K562 treated with DMSO at 1 percent for 4 hours (cell line): ENCODE measurements around the gene OTOP2. TPM values are rescaled to one million over a fixed set of nuclear protein-coding genes. Genes with fewer than 3 reads are reported as not detected.

ENCODE experiments used
- total RNA-seq: library from RNA; unstranded; fragments of 300-600 nt; gene quantifications from 2 replicates; pipeline ENCODE4 v1.2.3, GENCODE V29; 2022; ENCODE audit not compliant: insufficient read depth

The OTOP2 gene, protein sequence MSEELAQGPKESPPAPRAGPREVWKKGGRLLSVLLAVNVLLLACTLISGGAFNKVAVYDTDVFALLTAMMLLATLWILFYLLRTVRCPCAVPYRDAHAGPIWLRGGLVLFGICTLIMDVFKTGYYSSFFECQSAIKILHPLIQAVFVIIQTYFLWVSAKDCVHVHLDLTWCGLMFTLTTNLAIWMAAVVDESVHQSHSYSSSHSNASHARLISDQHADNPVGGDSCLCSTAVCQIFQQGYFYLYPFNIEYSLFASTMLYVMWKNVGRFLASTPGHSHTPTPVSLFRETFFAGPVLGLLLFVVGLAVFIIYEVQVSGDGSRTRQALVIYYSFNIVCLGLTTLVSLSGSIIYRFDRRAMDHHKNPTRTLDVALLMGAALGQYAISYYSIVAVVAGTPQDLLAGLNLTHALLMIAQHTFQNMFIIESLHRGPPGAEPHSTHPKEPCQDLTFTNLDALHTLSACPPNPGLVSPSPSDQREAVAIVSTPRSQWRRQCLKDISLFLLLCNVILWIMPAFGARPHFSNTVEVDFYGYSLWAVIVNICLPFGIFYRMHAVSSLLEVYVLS
- 0.40 TPM in 1 of 2 replicates, not detected in the other for total RNA-seq

GRCh38 chr17:74924250-74924948, at the start of gene OTOP2:
TSS of gene OTOP2 (plus strand) at chr17:74924273. CDS start at chr17:74924633, 360 bp downstream.

DNA sequence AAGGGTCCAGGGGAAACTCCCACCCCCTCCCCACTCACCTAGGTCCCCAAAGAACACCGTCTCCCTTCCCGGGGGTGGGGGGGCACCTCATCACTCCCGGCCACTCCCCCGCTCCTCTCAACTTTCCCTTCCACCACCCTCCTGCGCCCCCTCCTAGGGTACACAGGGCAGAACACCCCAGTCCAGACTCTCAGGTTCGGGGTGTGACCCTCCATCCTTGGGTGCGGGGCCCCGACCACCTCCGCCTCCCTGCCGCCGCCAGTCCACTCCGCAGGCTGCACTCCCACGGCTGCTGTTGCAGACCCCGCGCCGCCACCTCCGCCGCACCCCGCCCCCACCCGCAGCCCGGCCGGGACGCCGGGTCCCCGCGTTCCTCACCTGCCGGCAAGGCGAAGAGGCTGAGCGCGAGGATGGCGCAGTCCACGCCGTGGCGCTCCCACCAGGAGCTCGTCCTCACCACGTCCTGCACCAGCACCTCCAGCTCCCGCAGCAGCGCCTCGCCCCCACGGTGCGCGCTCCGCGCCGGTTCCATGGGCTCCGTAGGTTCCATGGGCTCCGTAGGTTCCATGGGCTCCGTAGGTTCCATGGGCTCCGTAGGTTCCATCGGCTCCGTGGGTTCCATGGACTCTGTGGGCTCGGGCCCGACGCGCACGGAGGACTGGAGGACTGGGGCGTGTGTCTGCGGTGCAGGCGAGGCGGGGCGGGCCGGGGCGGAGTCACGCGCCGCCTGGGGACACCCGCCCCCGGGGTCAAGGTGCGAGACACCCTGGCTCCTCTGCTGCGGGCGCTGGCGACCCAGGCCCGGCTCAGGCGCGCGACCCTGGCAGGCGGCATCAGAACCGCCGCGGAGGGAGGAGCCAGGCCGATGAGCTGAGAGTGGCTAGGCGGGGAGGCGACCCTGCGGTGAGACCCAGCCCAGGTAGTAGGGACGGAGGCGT, 30.8 kb upstream of the OTOP2 start, which contains the start of gene FADS6:
FADS6 (minus strand) TSS at position 660 of the 938 bp plus-strand sequence; CDS start at position 622, 38 bp downstream.

DNA sequence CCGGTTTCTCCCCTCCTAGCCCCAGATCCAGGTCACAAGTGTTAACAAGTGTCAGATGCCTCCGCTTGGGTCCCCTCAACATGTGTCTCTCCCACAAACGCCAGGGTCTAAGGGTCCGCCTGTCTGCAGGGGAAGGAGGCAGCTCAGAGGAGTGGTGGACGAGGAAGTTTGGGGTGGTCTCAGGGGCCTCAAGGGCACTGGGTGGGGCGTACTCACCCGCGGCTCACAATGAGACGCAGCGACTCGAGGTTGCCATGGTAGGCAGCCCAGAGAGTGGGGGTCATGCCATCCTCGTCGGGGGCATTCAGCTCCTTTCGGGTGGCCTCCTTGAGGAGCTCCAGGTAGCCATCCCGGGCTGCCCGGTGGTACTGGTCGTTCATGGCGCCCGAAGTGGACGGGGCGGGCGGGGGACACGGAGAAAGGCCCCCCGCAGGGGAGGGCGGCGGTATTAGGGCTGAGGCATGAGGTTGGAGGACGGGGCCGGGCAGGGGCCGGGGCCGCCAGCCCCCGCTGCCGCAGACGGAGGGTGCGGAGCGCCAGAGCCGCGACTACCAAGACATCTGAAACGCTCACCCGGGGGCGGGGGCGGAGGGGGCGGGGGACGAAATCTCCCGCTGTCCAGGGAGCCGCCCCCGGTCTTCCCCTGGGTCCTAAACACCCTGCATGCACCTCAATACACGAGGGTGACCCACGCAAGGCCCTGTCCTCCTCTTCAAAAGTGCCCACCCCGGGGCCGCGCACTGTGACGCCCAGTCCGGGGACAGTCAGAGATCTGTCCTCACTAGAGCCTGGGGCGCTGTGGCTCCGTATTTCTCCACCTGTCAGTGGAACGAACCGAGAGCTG, 1.2 kb upstream of the OTOP2 start, which contains the start of gene USH1G:
USH1G (minus strand) TSS at position 562 of the 844 bp plus-strand sequence; CDS start at position 380, 182 bp downstream.

GRCh38 chr17:74935585-74936469, 11.8 kb downstream of the OTOP2 start, which contains the start of gene OTOP3:
TSS of gene OTOP3 (plus strand) at chr17:74935898. CDS start at chr17:74935922, 24 bp downstream.

GRCh38 chr17:74972107-74972972, 48.3 kb downstream of the OTOP2 start, which contains the start of gene HID1:
TSS of gene HID1 (minus strand) at chr17:74972759. CDS start at chr17:74972656, 103 bp downstream.

Other genes with a start within 250 kb of the OTOP2 start
- gene CD300LF, start 211.3 kb upstream of the OTOP2 start, total RNA-seq, result not detected in 2 replicates
- gene RAB37, start 187.0 kb upstream of the OTOP2 start, total RNA-seq, result not detected in 2 replicates
- gene NHERF1, start 175.6 kb upstream of the OTOP2 start, total RNA-seq, result 72.2 and 83.0 TPM in 2 replicates
- gene NAT9, start 147.9 kb upstream of the OTOP2 start, total RNA-seq, result 22.0 and 26.5 TPM in 2 replicates
- 0.86 and 1.1 TPM in 2 replicates for gene GRIN2C, start 64.4 kb upstream of the OTOP2 start, total RNA-seq
- gene FDXR, start 51.3 kb upstream of the OTOP2 start, total RNA-seq, result 85.8 and 115 TPM in 2 replicates
- gene FADS6, start 30.6 kb upstream of the OTOP2 start, total RNA-seq, result 0.62 TPM in 1 of 2 replicates, not detected in the other
- gene USH1G, start 1.0 kb upstream of the OTOP2 start, total RNA-seq, result 0.33 and 0.47 TPM in 2 replicates
- gene OTOP3, start 11.6 kb downstream of the OTOP2 start, total RNA-seq, result not detected in 2 replicates
- 3.9 and 9.1 TPM in 2 replicates for gene HID1, start 48.5 kb downstream of the OTOP2 start, total RNA-seq
- gene CDR2L, start 63.4 kb downstream of the OTOP2 start, total RNA-seq, result 13.3 and 19.2 TPM in 2 replicates
- gene MRPL58, start 88.4 kb downstream of the OTOP2 start, total RNA-seq, result 54.4 and 62.3 TPM in 2 replicates
- 428 and 454 TPM in 2 replicates for gene ATP5PD, start 122.7 kb downstream of the OTOP2 start, total RNA-seq
- gene KCTD2, start 123.0 kb downstream of the OTOP2 start, total RNA-seq, result 27.3 and 29.3 TPM in 2 replicates
- gene SLC16A5, start 163.7 kb downstream of the OTOP2 start, total RNA-seq, result 2.7 and 7.1 TPM in 2 replicates
- 26.8 and 34.7 TPM in 2 replicates for gene ARMC7, start 185.7 kb downstream of the OTOP2 start, total RNA-seq
- gene NT5C, start 207.5 kb downstream of the OTOP2 start, total RNA-seq, result 52.2 and 76.2 TPM in 2 replicates
- gene JPT1, start 230.2 kb downstream of the OTOP2 start, total RNA-seq, result 93.6 and 108 TPM in 2 replicates